PC-3 (cell line): ENCODE results near the gene COL21A1.

Experiments used
- EZH2 ChIP-seq: fragments of 300-600 bp; sonication (generic); IDR thresholded peaks from one replicate; pipeline ENCODE4 v1.6.1; 2017; ENCODE audit warnings: antibody characterized with exemption, mild to moderate bottlenecking, low read length; ENCODE audit not compliant: unreplicated experiment
- EZH2phosphoT487 ChIP-seq: fragments of 300-600 bp; sonication (generic); IDR thresholded peaks from 2 replicates; pipeline ENCODE4 v1.6.1; 2018; ENCODE audit warnings: mild to moderate bottlenecking, antibody characterized with exemption, low read length, borderline replicate concordance
- TF ChIP-seq, protein P1 (sequence below): fragments of 300-600 bp; sonication (generic); conservative IDR thresholded peaks from 2 replicates; pipeline ENCODE4 v1.5.1; 2017; ENCODE audit warnings: antibody characterized with exemption, low read depth, mild to moderate bottlenecking, low read length

DNA sequence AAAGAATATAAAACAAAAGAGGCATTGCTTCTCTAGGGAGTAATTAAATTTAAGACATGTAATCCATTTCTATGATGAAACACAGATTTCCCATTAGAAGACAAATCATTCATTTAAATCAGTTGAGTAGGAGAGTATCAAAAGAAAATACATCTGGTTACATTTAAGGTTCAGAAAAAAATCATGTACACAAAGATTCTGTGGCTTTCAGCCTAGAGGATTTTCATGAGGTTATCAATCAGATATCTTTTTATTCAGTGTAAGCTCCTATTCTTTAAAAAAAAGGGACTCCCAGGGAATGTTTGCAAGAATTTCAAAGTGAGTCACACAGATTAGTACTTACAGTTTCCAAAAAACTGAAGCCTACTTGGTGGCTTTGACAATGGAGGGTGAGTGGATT is 24.9 kb downstream of the COL21A1 start:
- TF ChIP-seq, protein P1, sequence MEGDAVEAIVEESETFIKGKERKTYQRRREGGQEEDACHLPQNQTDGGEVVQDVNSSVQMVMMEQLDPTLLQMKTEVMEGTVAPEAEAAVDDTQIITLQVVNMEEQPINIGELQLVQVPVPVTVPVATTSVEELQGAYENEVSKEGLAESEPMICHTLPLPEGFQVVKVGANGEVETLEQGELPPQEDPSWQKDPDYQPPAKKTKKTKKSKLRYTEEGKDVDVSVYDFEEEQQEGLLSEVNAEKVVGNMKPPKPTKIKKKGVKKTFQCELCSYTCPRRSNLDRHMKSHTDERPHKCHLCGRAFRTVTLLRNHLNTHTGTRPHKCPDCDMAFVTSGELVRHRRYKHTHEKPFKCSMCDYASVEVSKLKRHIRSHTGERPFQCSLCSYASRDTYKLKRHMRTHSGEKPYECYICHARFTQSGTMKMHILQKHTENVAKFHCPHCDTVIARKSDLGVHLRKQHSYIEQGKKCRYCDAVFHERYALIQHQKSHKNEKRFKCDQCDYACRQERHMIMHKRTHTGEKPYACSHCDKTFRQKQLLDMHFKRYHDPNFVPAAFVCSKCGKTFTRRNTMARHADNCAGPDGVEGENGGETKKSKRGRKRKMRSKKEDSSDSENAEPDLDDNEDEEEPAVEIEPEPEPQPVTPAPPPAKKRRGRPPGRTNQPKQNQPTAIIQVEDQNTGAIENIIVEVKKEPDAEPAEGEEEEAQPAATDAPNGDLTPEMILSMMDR: no peak
- TF ChIP-seq EZH2phosphoT487 (no peak), EZH2 (no peak)
